WTC11 (cell line): ENCODE results near the gene BRCC3. TPM values are rescaled to one million over a fixed set of nuclear protein-coding genes. Genes with fewer than 3 reads are reported as not detected.

Source experiments
- ATAC-seq: fragments of 200-7000 bp; cut with Tn5 transposase; 2 replicates; pipeline ENCODE4 v1.10.0; 2021; ENCODE audit warnings: mild to moderate bottlenecking, moderate library complexity
- CTCF ChIA-PET: fragments of 300-600 bp; sonication (Branson Sonifier 250); formaldehyde crosslinking; loops from one replicate; lab custom pipeline; 2021; ENCODE audit warnings: antibody characterized with exemption; lab: Charles Lee
- POLR2A ChIA-PET: fragments of 350-600 bp; sonication (Branson Sonifier 250); formaldehyde crosslinking; loops from one replicate; lab custom pipeline; 2021; ENCODE audit warnings: antibody characterized with exemption; lab: Charles Lee
- DNase-seq: peaks from one replicate; pipeline ENCODE4 v3.0.0; 2021; ENCODE audit warnings: low spot score
- H3K27ac Mint-ChIP-seq: 2 replicates; pipeline ENCODE4 v1.8.0; 2021; ENCODE audit warnings: mixed read lengths
- H3K27me3 Mint-ChIP-seq: 2 replicates; pipeline ENCODE4 v1.8.0; 2021; ENCODE audit warnings: low read depth, mild to moderate bottlenecking, moderate library complexity, mixed read lengths
- H3K36me3 Mint-ChIP-seq: 2 replicates; pipeline ENCODE4 v1.8.0; 2021; ENCODE audit warnings: mixed read lengths
- H3K4me1 Mint-ChIP-seq: 2 replicates; pipeline ENCODE4 v1.8.0; 2022; ENCODE audit warnings: mixed read lengths
- H3K4me3 Mint-ChIP-seq: 2 replicates; pipeline ENCODE4 v1.8.0; 2021; ENCODE audit warnings: mild to moderate bottlenecking, moderate library complexity, mixed read lengths
- H3K9me3 Mint-ChIP-seq: 2 replicates; pipeline ENCODE4 v1.8.0; 2021; ENCODE audit warnings: mixed read lengths
- ESRRA ChIP-seq: sonication (generic); formaldehyde crosslinking; IDR thresholded peaks from 2 replicates; pipeline ENCODE4 v1.8.1; 2022; ENCODE audit warnings: mild to moderate bottlenecking, missing genetic modification reagents, borderline replicate concordance
- ETV6 ChIP-seq: sonication (generic); formaldehyde crosslinking; IDR thresholded peaks from 2 replicates; pipeline ENCODE4 v1.8.1; 2022; ENCODE audit warnings: mild to moderate bottlenecking, missing genetic modification reagents
- FOXJ3 ChIP-seq: sonication (generic); formaldehyde crosslinking; IDR thresholded peaks from 2 replicates; pipeline ENCODE4 v1.9.0; 2021; ENCODE audit warnings: missing genetic modification reagents, mild to moderate bottlenecking, borderline replicate concordance
- FOXK1 ChIP-seq: sonication (generic); formaldehyde crosslinking; IDR thresholded peaks from 2 replicates; pipeline ENCODE4 v1.8.0; 2022; ENCODE audit warnings: mild to moderate bottlenecking, moderate library complexity, missing genetic modification reagents
- HMGA2 ChIP-seq: fragments of 250-450 bp; sonication (Bioruptor Pico); IDR thresholded peaks from 2 replicates; pipeline ENCODE4 v1.4.0; 2021; ENCODE audit warnings: mild to moderate bottlenecking, moderate library complexity
- MXD4 ChIP-seq: fragments of 250-450 bp; sonication (Bioruptor Pico); IDR thresholded peaks from 2 replicates; pipeline ENCODE4 v1.8.0; 2021; ENCODE audit warnings: mild to moderate bottlenecking, moderate library complexity, borderline replicate concordance
- MYBL2 ChIP-seq: sonication (generic); formaldehyde crosslinking; IDR thresholded peaks from 2 replicates; pipeline ENCODE4 v1.8.1; 2023; ENCODE audit warnings: mild to moderate bottlenecking, moderate library complexity, missing genetic modification reagents
- NFATC4 ChIP-seq: fragments of 250-450 bp; sonication (Bioruptor Pico); IDR thresholded peaks from 2 replicates; pipeline ENCODE4 v1.9.0; 2021; ENCODE audit warnings: mild to moderate bottlenecking
- NFYB ChIP-seq: sonication (generic); formaldehyde crosslinking; conservative IDR thresholded peaks from 2 replicates; pipeline ENCODE4 v1.8.0; 2022; ENCODE audit warnings: low read depth, missing genetic modification reagents
- PRRX2 ChIP-seq: fragments of 250-450 bp; sonication (Bioruptor Pico); IDR thresholded peaks from 2 replicates; pipeline ENCODE4 v1.8.0; 2021; ENCODE audit warnings: mild to moderate bottlenecking
- RELA ChIP-seq: sonication (generic); formaldehyde crosslinking; IDR thresholded peaks from 2 replicates; pipeline ENCODE4 v1.8.1; 2022; ENCODE audit warnings: missing genetic modification reagents, mild to moderate bottlenecking, borderline replicate concordance
- SP1 ChIP-seq: sonication (generic); formaldehyde crosslinking; conservative IDR thresholded peaks from 2 replicates; pipeline ENCODE4 v1.8.1; 2022; ENCODE audit warnings: missing genetic modification reagents
- TEAD1 ChIP-seq: sonication (generic); formaldehyde crosslinking; IDR thresholded peaks from 2 replicates; pipeline ENCODE4 v1.8.0; 2022; ENCODE audit warnings: mild to moderate bottlenecking, missing genetic modification reagents
- total RNA-seq: library from RNA; stranded (reverse); gene quantifications from 3 replicates; pipeline ENCODE4 v1.2.3, GENCODE V29; 2021
- TF ChIP-seq, protein P1 (sequence below): sonication (generic); formaldehyde crosslinking; IDR thresholded peaks from 2 replicates; pipeline ENCODE4 v1.8.0; 2022; ENCODE audit warnings: mild to moderate bottlenecking, missing genetic modification reagents
- TF ChIP-seq, protein P2 (sequence below): sonication (generic); formaldehyde crosslinking; IDR thresholded peaks from 2 replicates; pipeline ENCODE4 v1.8.1; 2022; ENCODE audit warnings: low read depth, mild to moderate bottlenecking, moderate library complexity, missing genetic modification reagents, borderline replicate concordance
- TF ChIP-seq, protein P3 (sequence below): sonication (generic); formaldehyde crosslinking; IDR thresholded peaks from 2 replicates; pipeline ENCODE4 v1.8.1; 2023; ENCODE audit warnings: mild to moderate bottlenecking, missing genetic modification reagents
- TF ChIP-seq, protein P4 (sequence below): fragments of 250-450 bp; sonication (Bioruptor Pico); IDR thresholded peaks from 2 replicates; pipeline ENCODE4 v2.1.2; 2022; ENCODE audit warnings: mild to moderate bottlenecking, moderate library complexity
- TF ChIP-seq, protein P5 (sequence below): sonication (generic); formaldehyde crosslinking; IDR thresholded peaks from 2 replicates; pipeline ENCODE4 v1.8.0; 2022; ENCODE audit warnings: mild to moderate bottlenecking, missing genetic modification reagents
- TF ChIP-seq, protein P6 (sequence below): fragments of 250-450 bp; sonication (Bioruptor Pico); IDR thresholded peaks from 2 replicates; pipeline ENCODE4 v1.9.0; 2021; ENCODE audit warnings: mild to moderate bottlenecking
- TF ChIP-seq, protein P7 (sequence below): sonication (generic); formaldehyde crosslinking; conservative IDR thresholded peaks from 2 replicates; pipeline ENCODE4 v1.8.1; 2023; ENCODE audit warnings: mild to moderate bottlenecking, low read depth, missing genetic modification reagents, moderate library complexity
- TF ChIP-seq, protein P8 (sequence below): sonication (generic); formaldehyde crosslinking; IDR thresholded peaks from 2 replicates; pipeline ENCODE4 v1.8.1; 2022; ENCODE audit warnings: missing genetic modification reagents, borderline replicate concordance

The BRCC3 gene
- total RNA-seq, 1 experiment from 2014 or later = 19.6 TPM

DNA sequence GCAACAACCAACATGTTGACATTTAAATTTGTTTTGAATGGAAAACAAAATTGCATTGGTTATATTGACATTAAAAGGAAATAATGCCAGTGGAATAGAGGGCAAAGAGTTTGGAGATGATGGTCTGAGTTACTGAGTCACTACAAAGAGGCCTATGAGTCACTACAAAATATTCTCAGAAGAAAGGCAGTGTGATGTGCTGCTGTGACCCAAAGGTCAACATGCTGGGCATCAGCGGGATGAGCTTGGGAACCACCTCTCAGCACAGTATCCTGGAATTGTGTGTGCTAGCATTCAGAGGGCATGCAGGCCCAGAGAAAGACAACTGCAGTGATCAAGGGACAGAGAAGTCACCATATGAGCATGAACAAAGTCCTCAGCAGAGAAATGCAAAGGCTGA lies 3.1 kb upstream of the BRCC3 start:
- Mint-ChIP-seq H3K4me1 (peaks cover 16% of the 10 kb centered on the region), H3K27ac (no peak overlapping the region), H3K9me3 (no peaks in the 10 kb centered on the region), H3K36me3 (peaks cover 5% of the 10 kb centered on the region; the same call in 1 of the 2 replicates), H3K4me3 (no peak overlapping the region), H3K27me3 (no peaks in the 10 kb centered on the region)
- ChIA-PET CTCF (interaction anchor here (1.1 kb wide), 1 partner anchor 19 kb away, joined by 3 read pairs; no protein-coding TSS in a partner anchor), POLR2A (no interaction called here)
- ATAC-seq = no peak
- no peak for TF ChIP-seq MXD4 (CRISPR knock-in tag)
- TF ChIP-seq, protein P1, sequence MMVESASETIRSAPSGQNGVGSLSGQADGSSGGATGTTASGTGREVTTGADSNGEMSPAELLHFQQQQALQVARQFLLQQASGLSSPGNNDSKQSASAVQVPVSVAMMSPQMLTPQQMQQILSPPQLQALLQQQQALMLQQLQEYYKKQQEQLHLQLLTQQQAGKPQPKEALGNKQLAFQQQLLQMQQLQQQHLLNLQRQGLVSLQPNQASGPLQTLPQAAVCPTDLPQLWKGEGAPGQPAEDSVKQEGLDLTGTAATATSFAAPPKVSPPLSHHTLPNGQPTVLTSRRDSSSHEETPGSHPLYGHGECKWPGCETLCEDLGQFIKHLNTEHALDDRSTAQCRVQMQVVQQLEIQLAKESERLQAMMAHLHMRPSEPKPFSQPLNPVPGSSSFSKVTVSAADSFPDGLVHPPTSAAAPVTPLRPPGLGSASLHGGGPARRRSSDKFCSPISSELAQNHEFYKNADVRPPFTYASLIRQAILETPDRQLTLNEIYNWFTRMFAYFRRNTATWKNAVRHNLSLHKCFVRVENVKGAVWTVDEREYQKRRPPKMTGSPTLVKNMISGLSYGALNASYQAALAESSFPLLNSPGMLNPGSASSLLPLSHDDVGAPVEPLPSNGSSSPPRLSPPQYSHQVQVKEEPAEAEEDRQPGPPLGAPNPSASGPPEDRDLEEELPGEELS = no peak
- no peak for TF ChIP-seq NFATC4 (CRISPR knock-in tag)
- no peak for TF ChIP-seq PRRX2 (CRISPR knock-in tag)
- TF ChIP-seq, protein P2, sequence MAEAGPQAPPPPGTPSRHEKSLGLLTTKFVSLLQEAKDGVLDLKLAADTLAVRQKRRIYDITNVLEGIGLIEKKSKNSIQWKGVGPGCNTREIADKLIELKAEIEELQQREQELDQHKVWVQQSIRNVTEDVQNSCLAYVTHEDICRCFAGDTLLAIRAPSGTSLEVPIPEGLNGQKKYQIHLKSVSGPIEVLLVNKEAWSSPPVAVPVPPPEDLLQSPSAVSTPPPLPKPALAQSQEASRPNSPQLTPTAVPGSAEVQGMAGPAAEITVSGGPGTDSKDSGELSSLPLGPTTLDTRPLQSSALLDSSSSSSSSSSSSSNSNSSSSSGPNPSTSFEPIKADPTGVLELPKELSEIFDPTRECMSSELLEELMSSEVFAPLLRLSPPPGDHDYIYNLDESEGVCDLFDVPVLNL = no peak
- TF ChIP-seq, protein P3, sequence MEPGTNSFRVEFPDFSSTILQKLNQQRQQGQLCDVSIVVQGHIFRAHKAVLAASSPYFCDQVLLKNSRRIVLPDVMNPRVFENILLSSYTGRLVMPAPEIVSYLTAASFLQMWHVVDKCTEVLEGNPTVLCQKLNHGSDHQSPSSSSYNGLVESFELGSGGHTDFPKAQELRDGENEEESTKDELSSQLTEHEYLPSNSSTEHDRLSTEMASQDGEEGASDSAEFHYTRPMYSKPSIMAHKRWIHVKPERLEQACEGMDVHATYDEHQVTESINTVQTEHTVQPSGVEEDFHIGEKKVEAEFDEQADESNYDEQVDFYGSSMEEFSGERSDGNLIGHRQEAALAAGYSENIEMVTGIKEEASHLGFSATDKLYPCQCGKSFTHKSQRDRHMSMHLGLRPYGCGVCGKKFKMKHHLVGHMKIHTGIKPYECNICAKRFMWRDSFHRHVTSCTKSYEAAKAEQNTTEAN = no peak
- TF ChIP-seq TEAD1 (CRISPR knock-in tag) = no peak
- TF ChIP-seq FOXK1 (CRISPR knock-in tag) = no peak
- no peak for TF ChIP-seq NFYB
- TF ChIP-seq, protein P4, sequence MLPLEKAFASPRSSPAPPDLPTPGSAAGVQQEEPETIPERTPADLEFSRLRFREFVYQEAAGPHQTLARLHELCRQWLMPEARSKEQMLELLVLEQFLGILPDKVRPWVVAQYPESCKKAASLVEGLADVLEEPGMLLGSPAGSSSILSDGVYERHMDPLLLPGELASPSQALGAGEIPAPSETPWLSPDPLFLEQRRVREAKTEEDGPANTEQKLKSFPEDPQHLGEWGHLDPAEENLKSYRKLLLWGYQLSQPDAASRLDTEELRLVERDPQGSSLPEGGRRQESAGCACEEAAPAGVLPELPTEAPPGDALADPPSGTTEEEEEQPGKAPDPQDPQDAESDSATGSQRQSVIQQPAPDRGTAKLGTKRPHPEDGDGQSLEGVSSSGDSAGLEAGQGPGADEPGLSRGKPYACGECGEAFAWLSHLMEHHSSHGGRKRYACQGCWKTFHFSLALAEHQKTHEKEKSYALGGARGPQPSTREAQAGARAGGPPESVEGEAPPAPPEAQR (CRISPR knock-in tag) = no peak
- TF ChIP-seq, all 79 proteins: peak for 0
- no peak for DNase-seq

DNA sequence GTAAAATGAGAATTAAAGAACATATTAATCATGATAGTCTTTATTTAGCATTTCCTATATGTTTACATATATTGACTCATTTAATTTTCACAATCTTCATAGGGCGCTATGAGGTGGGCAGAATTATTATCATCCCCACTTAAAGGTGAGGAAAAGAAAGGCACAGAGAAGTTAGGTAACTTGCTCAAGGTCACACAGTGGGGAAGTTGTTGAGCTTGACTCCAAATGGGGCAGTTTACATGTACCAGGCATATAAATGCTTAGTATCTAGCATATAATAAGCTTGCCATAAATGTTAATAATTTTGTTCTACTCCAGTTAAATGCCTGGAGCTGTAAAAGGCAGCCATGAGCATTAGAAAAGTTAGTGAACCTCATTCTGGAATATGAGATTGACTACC lies 1.9 kb upstream of the BRCC3 start:
- Mint-ChIP-seq H3K27me3 (no peaks in the 10 kb centered on the region), H3K4me1 (peaks cover 17% of the 10 kb centered on the region), H3K9me3 (no peaks in the 10 kb centered on the region), H3K4me3 (peak overlapping the region; percentile 83), H3K36me3 (peaks cover 17% of the 10 kb centered on the region), H3K27ac (no peak overlapping the region)
- CTCF ChIA-PET = no interaction called here
- ATAC-seq (no peak), DNase-seq (no peak)
- POLR2A ChIA-PET = no interaction called here
- TF ChIP-seq, protein P5, sequence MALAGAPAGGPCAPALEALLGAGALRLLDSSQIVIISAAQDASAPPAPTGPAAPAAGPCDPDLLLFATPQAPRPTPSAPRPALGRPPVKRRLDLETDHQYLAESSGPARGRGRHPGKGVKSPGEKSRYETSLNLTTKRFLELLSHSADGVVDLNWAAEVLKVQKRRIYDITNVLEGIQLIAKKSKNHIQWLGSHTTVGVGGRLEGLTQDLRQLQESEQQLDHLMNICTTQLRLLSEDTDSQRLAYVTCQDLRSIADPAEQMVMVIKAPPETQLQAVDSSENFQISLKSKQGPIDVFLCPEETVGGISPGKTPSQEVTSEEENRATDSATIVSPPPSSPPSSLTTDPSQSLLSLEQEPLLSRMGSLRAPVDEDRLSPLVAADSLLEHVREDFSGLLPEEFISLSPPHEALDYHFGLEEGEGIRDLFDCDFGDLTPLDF (CRISPR knock-in tag) = no peak
- TF ChIP-seq, protein P6, sequence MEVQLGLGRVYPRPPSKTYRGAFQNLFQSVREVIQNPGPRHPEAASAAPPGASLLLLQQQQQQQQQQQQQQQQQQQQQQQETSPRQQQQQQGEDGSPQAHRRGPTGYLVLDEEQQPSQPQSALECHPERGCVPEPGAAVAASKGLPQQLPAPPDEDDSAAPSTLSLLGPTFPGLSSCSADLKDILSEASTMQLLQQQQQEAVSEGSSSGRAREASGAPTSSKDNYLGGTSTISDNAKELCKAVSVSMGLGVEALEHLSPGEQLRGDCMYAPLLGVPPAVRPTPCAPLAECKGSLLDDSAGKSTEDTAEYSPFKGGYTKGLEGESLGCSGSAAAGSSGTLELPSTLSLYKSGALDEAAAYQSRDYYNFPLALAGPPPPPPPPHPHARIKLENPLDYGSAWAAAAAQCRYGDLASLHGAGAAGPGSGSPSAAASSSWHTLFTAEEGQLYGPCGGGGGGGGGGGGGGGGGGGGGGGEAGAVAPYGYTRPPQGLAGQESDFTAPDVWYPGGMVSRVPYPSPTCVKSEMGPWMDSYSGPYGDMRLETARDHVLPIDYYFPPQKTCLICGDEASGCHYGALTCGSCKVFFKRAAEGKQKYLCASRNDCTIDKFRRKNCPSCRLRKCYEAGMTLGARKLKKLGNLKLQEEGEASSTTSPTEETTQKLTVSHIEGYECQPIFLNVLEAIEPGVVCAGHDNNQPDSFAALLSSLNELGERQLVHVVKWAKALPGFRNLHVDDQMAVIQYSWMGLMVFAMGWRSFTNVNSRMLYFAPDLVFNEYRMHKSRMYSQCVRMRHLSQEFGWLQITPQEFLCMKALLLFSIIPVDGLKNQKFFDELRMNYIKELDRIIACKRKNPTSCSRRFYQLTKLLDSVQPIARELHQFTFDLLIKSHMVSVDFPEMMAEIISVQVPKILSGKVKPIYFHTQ (CRISPR knock-in tag) = no peak
- no peak for TF ChIP-seq RELA (CRISPR knock-in tag)
- TF ChIP-seq, protein P7, sequence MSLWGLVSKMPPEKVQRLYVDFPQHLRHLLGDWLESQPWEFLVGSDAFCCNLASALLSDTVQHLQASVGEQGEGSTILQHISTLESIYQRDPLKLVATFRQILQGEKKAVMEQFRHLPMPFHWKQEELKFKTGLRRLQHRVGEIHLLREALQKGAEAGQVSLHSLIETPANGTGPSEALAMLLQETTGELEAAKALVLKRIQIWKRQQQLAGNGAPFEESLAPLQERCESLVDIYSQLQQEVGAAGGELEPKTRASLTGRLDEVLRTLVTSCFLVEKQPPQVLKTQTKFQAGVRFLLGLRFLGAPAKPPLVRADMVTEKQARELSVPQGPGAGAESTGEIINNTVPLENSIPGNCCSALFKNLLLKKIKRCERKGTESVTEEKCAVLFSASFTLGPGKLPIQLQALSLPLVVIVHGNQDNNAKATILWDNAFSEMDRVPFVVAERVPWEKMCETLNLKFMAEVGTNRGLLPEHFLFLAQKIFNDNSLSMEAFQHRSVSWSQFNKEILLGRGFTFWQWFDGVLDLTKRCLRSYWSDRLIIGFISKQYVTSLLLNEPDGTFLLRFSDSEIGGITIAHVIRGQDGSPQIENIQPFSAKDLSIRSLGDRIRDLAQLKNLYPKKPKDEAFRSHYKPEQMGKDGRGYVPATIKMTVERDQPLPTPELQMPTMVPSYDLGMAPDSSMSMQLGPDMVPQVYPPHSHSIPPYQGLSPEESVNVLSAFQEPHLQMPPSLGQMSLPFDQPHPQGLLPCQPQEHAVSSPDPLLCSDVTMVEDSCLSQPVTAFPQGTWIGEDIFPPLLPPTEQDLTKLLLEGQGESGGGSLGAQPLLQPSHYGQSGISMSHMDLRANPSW (CRISPR knock-in tag) = no peak
- TF ChIP-seq HMGA2 (CRISPR knock-in tag) = no peak
- TF ChIP-seq, protein P8, sequence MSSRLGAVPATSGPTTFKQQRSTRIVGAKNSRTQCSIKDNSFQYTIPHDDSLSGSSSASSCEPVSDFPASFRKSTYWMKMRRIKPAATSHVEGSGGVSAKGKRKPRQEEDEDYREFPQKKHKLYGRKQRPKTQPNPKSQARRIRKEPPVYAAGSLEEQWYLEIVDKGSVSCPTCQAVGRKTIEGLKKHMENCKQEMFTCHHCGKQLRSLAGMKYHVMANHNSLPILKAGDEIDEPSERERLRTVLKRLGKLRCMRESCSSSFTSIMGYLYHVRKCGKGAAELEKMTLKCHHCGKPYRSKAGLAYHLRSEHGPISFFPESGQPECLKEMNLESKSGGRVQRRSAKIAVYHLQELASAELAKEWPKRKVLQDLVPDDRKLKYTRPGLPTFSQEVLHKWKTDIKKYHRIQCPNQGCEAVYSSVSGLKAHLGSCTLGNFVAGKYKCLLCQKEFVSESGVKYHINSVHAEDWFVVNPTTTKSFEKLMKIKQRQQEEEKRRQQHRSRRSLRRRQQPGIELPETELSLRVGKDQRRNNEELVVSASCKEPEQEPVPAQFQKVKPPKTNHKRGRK (CRISPR knock-in tag) = no peak
- no peak for TF ChIP-seq ETV6 (CRISPR knock-in tag)
- no peak for TF ChIP-seq FOXJ3 (CRISPR knock-in tag)
- no peak for TF ChIP-seq MYBL2 (CRISPR knock-in tag)
- TF ChIP-seq ESRRA (CRISPR knock-in tag) = no peak
- TF ChIP-seq SP1 = no peak
- TF ChIP-seq FOXK1 (CRISPR knock-in tag) = no peak
